HepG2 (cell line): ENCODE data around the gene TNFRSF9. TPM values are rescaled to one million over a fixed set of nuclear protein-coding genes. Genes with fewer than 3 reads are reported as not detected.

Experiments
- AHR ChIP-seq: IDR thresholded peaks from 2 replicates; pipeline ENCODE4 v1.6.1; 2018; ENCODE audit warnings: missing genetic modification reagents, missing compliant biosample characterization
- ARNT2 ChIP-seq: sonication (generic); formaldehyde crosslinking; IDR thresholded peaks from 2 replicates; pipeline ENCODE4 v1.8.0; 2022; ENCODE audit warnings: mild to moderate bottlenecking, low read depth, missing genetic modification reagents, moderate library complexity
- CBX5 ChIP-seq: sonication (generic); formaldehyde crosslinking; IDR thresholded peaks from 2 replicates; pipeline ENCODE4 v1.4.0; 2020; ENCODE audit warnings: missing genetic modification reagents, borderline replicate concordance
- CEBPZ ChIP-seq: IDR thresholded peaks from 2 replicates; pipeline ENCODE4 v1.6.1; 2012; ENCODE audit warnings: low read length, improper control_type of control experiment
- GABPB1 ChIP-seq: IDR thresholded peaks from 2 replicates; pipeline ENCODE4 v1.6.1; 2016; ENCODE audit warnings: mild to moderate bottlenecking, missing genetic modification reagents, moderate library complexity, missing compliant biosample characterization
- IRF1 ChIP-seq: sonication (generic); formaldehyde crosslinking; IDR thresholded peaks from 2 replicates; pipeline ENCODE4 v1.4.0; 2020; ENCODE audit warnings: low read depth, mild to moderate bottlenecking, missing genetic modification reagents
- PAWR ChIP-seq: sonication (generic); formaldehyde crosslinking; IDR thresholded peaks from 2 replicates; pipeline ENCODE4 v1.4.0; 2020; ENCODE audit warnings: missing genetic modification reagents, mild to moderate bottlenecking, borderline replicate concordance
- SKIL ChIP-seq: sonication (generic); formaldehyde crosslinking; IDR thresholded peaks from 2 replicates; pipeline ENCODE4 v1.8.0; 2022; ENCODE audit warnings: missing genetic modification reagents, mild to moderate bottlenecking, moderate library complexity, borderline replicate concordance
- ZFP91 ChIP-seq: sonication (generic); formaldehyde crosslinking; IDR thresholded peaks from 2 replicates; pipeline ENCODE4 v1.9.0; 2022; ENCODE audit warnings: missing genetic modification reagents, mild to moderate bottlenecking, borderline replicate concordance
- ZNF343 ChIP-seq: sonication (generic); formaldehyde crosslinking; IDR thresholded peaks from 2 replicates; pipeline ENCODE4 v1.4.0; 2020; ENCODE audit warnings: mild to moderate bottlenecking, missing genetic modification reagents
- ZNF672 ChIP-seq: sonication (generic); formaldehyde crosslinking; IDR thresholded peaks from 2 replicates; pipeline ENCODE4 v1.8.1; 2022; ENCODE audit warnings: missing genetic modification reagents
- ZNF704 ChIP-seq: sonication (generic); formaldehyde crosslinking; IDR thresholded peaks from 2 replicates; pipeline ENCODE4 v1.8.1; 2023; ENCODE audit warnings: mild to moderate bottlenecking, inconsistent platforms, moderate library complexity, missing genetic modification reagents, borderline replicate concordance
- ZNF776 ChIP-seq: sonication (generic); formaldehyde crosslinking; IDR thresholded peaks from 2 replicates; pipeline ENCODE4 v1.4.0; 2020; ENCODE audit warnings: mild to moderate bottlenecking, missing genetic modification reagents
- ZNF780A ChIP-seq: sonication (generic); formaldehyde crosslinking; IDR thresholded peaks from 2 replicates; pipeline ENCODE4 v1.8.0; 2022; ENCODE audit warnings: mild to moderate bottlenecking, missing genetic modification reagents, moderate library complexity
- polyA plus RNA-seq, 8 experiments: library from polyadenylated mRNA; depleted of rRNA in 3 of 8; stranded (reverse) in 7 of 8; unstranded in 1 of 8; fragments of >200 nt; fragmentation: Illumina TruSeq in 4 of 8; extraction: Trizol in 4 of 8; gene quantifications; 2 replicates each; pipeline versions ENCODE4 v1.2.1 to v1.2.3, GENCODE V29; 2011 to 2016; ENCODE audit warnings: low read depth in 4 of 8, missing spikeins in 1 of 8, mixed read lengths in 1 of 8; ENCODE audit not compliant: insufficient read depth in 1 of 8
- total RNA-seq, 5 experiments: library from RNA; depleted of rRNA; stranded (reverse); fragments of >200 nt; fragmentation: Illumina TruSeq; extraction: Trizol; gene quantifications; 2 replicates each; pipeline ENCODE4 v1.2.3, GENCODE V29; 2016; ENCODE audit warnings: low read depth in 1 of 5
- TF ChIP-seq, protein P1 (sequence below): sonication (generic); formaldehyde crosslinking; IDR thresholded peaks from 2 replicates; pipeline ENCODE4 v1.4.0; 2020; ENCODE audit warnings: missing genetic modification reagents, borderline replicate concordance

TNFRSF9 gene
- total and polyA plus RNA-seq, 2 of the 13 experiments (the other 11 are each of a cell fraction or from before 2014, with no cell fraction given) = 0.07 TPM; not detected in 1

DNA sequence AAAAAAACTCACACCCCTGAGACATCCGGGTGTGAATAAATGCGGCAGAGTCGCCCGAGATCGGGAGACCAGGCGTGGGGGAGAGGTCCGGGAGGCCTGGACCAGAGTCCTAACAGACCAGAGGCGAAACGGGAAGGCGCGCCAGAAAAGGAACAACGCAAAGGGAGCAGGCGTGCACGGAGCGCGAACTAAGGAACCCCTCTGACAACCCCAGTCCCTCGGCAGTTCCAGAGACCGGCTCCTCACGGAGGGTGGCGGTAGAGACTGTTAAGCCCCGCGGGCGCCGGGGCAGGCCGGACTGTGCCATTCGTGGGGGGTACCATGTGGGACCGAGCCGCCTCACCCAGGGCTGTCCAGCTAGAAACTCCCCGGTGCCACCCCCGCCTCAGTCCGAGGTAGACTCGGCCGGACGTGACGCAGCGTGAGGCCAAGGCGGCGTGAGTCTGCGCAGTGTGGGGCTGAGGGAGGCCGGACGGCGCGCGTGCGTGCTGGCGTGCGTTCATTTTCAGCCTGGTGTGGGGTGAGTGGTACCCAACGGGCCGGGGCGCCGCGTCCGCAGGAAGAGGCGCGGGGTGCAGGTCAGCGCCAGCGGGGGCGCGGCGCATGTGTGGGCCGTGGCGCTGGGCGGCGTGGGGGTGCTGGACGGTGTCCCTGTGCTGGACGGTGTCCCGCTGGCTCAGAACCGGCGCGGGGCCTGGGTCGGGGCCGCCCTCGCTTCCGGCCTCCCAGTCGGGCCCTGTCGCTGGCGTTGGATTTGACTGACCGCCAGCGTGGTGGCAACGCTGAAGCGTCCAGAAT, 20.8 kb upstream of the TNFRSF9 start, which contains the start of gene PARK7 (continued):
- TF ChIP-seq CEBPZ (no peak), IRF1 (CRISPR knock-in tag) (0 out of 2 replicates have a peak, but pooled peaks have one; percentile 20), ARNT2 (CRISPR knock-in tag) (peak; percentile 96), CBX5 (CRISPR knock-in tag) (peak; percentile 63; the same call in 1 of the 2 replicates), AHR (CRISPR knock-in tag) (0 out of 2 replicates have a peak, but pooled peaks have one; percentile 39), ZNF343 (CRISPR knock-in tag) (peak; percentile 94), ZNF776 (CRISPR knock-in tag) (peak; percentile 95), ZNF704 (CRISPR knock-in tag) (peak; percentile 90; the same call in 1 of the 2 replicates), ZNF672 (no peak), SKIL (CRISPR knock-in tag) (no peak), ZNF780A (CRISPR knock-in tag) (peak; percentile 62; the same call in 1 of the 2 replicates), PAWR (CRISPR knock-in tag) (0 out of 2 replicates have a peak, but pooled peaks have one; percentile 49), GABPB1 (CRISPR knock-in tag) (peak; percentile 99), ZFP91 (CRISPR knock-in tag) (peak; percentile 96)
- TF ChIP-seq, protein P1, sequence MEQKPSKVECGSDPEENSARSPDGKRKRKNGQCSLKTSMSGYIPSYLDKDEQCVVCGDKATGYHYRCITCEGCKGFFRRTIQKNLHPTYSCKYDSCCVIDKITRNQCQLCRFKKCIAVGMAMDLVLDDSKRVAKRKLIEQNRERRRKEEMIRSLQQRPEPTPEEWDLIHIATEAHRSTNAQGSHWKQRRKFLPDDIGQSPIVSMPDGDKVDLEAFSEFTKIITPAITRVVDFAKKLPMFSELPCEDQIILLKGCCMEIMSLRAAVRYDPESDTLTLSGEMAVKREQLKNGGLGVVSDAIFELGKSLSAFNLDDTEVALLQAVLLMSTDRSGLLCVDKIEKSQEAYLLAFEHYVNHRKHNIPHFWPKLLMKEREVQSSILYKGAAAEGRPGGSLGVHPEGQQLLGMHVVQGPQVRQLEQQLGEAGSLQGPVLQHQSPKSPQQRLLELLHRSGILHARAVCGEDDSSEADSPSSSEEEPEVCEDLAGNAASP = peak; percentile 0; the same call in 1 of the 2 replicates
